ENCODE measurements around the gene PDXP.

The PDXP gene

DNA sequence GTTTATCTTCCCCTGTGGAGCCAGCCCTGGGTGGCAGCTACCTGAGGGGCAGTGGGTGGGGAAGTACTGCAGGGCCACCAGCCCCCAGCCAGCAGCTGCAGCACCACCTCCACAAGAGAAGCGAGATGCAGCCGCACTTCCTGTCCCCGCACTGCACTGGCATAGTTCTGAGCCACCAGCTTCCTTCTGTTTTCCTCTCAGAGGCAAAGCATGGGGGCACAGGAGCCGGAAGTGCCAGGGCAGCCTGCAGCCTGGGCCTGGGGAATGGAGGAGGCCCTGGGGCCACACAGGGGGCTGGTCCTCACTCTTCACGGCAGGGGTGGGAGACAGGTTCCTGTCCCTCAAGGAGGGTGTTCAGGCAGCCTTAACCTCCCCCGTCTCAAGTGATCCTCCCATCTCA is 31.0 kb upstream of the PDXP start:
- no peak for DNase-seq (ENCODE audit: extremely low read depth in 1 of 2, low read depth in 1 of 2)

GRCh38 chr22:37628830-37629229 is 29.7 kb upstream of the PDXP start:
- DNase-seq (ENCODE audit: extremely low read depth in 1 of 2, low read depth in 1 of 2), result no peak

GRCh38 chr22:37629928-37630327 is 28.6 kb upstream of the PDXP start:
- DNase-seq (ENCODE audit: extremely low read depth in 1 of 2, low read depth in 1 of 2), result no peak

GRCh38 chr22:37630839-37631435 is 27.6 kb upstream of the PDXP start:
- no peak for DNase-seq (ENCODE audit: extremely low read depth in 1 of 2, low read depth in 1 of 2)

DNA sequence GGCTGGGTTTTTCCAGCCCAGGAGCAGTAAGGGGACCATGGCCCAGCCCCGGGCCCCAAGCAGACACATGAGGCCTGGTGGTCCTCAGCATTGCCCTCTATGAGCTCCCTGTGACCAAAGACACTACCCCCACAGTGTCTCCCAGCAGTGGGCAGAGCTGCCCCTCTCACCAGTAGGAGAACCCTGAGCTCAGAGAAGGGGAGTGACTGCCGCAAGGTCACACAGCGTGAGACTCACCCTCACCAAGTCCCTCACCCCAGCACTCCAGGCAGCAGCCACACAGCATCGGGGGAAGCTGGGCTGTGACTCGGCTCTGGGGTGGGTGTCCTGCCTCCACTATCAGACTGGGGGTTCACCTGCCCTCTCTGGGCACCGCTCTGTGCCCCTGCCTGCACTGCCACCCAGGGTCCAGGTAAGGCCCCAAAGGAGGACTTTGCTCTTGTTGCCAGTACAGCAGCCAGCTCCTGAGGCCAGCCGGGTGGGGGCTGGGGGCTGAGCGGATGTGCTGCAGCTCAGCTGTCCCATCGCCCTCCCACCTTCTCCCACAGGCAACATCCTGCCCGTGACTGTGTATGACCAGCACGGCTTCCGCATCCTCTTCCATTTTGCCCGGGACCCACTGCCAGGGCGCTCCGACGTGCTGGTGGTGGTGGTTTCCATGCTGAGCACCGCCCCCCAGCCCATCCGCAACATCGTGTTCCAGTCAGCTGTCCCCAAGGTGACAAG is 26.9 kb upstream of the PDXP start:
- DNase-seq (ENCODE audit: extremely low read depth in 1 of 2, low read depth in 1 of 2), result no peak

DNA sequence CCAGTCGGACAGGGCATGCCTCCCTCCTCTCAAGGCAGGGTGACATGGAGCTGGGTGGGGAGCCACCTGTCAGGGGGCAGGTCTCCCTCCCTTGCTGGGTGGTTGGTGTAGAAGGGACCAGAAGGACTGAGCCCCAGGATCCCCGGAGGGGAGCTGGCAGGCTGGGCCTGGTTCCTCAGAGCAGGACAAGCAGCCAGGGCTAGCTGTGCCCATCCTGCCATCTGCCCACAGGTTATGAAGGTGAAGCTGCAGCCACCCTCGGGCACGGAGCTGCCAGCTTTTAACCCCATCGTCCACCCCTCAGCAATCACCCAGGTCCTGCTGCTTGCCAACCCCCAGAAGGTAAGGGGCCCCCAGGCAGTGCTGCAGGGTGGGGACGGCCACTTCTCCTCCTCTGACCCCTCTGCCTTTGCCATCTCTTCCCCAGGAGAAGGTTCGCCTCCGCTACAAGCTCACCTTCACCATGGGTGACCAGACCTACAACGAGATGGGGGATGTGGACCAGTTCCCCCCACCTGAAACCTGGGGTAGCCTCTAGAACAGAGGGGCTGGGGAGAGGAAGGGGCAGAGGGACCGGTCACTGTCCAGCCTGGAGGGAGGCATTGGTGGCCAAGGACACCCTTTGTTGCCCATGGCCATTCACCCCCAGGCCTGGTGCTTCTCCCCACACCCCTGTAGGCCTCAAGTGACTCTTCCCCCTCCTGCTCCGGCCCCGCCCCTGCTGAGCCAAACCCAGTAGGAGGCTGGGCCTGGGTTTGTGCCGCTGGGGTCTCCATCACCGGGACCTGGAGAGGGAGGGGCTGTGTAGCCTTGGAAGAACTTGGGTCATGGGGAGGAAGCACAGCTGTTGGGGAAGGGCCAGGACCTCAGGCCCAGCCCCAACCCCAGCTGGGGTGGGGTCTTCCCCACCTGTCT is 26.1 kb upstream of the PDXP start:
- no peak for DNase-seq (ENCODE audit: extremely low read depth in 1 of 2, low read depth in 1 of 2)

DNA sequence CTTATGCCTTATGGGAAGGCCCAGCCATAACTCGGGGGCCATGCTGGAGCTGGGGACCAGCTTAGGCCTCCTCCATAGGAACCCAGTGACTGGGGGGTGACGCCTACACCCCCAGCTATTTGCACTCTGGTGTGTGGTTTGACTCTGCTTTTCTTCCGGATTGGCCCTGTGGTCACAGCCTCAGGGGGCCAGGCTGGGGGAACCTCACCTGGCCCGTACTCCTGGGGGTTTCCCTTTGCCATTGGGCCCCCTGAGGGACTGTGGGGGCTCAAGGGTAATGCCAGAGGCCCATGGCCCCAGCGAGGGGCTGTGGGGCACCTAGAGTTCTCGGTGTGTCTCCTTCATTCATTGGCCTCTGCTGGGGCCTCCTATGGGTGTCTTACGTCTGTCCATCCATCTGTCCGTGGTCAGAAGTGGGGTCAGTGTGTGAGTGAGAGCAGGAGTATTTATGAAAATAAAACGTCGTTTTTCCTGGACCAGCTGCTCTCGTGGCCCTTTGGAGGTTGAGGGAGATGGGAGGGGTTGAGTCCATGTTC is 25.4 kb upstream of the PDXP start:
- DNase-seq (ENCODE audit: extremely low read depth in 1 of 2, low read depth in 1 of 2), result peak; percentile 60 to 68

DNA sequence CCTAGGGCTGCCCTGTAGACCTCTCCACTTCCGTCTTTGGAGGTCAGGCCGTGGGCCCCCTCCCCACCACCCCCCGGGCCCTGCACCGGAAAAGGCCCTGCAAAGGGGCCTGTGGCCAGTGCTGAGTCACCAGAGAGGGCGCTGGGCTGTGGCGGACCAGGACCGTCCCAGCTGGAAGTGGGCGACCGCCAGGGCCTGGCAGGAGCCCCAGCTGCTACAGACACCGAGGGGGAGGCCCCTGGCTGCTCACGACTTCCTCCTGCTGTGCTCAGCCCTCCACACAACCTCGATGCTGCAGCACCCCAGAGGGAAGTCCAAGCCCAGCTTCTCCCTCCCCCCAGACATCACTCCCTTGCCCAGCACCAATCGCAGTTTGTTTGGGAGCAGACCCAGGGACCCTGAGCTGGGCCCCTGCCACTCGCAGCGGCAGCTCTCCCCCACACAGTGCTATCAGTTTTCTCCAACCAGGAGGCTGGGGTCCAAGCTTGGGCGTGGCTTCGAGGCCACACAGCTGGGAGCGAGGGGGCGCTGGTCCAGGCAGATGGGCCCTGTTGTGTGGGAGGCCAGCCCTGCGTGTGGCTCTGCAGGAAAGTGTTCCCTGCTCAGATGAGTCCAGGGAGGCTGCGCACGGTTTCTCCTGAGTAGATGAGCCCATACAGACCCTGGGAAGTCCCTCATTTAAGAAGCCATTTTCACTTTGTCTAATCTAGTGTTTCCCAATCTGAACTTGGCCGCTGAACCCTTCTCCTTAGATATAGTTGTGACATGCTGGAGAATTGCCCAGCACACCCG is 24.7 kb upstream of the PDXP start:
- peak; percentile 68 to 69 for DNase-seq (ENCODE audit: extremely low read depth in 1 of 2, low read depth in 1 of 2)

GRCh38 chr22:37634417-37634924 is 24.1 kb upstream of the PDXP start:
- no peak for DNase-seq (ENCODE audit: extremely low read depth in 1 of 2, low read depth in 1 of 2)

- no peak for DNase-seq (ENCODE audit: extremely low read depth in 1 of 2, low read depth in 1 of 2)
Observed at GRCh38 chr22:37635157-37635556, 23.4 kb upstream of the PDXP start.

GRCh38 chr22:37636186-37636948 is 22.2 kb upstream of the PDXP start:
- DNase-seq (ENCODE audit: extremely low read depth in 1 of 2, low read depth in 1 of 2), result no peak

DNA sequence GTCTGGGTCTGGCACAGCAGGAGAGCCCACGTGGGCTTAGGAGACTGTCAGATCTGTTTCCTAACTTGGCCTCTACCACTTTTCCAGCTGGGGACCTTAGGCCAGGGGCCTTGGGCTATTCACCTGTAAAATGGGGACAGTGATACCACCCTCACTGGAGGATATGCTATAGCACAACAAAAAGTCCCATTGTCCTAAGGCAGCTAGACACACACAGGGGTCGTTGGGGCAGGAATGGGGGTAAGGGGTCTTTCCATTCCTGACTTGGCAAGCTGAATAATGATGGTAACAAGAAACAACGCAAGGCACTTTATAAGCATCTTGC is 21.6 kb upstream of the PDXP start:
- no peak for DNase-seq (ENCODE audit: extremely low read depth in 1 of 2, low read depth in 1 of 2)

- no peak for DNase-seq (ENCODE audit: extremely low read depth in 1 of 2, low read depth in 1 of 2)
Observed at GRCh38 chr22:37638391-37639069, 20.0 kb upstream of the PDXP start.

GRCh38 chr22:37639070-37639760 is 19.3 kb upstream of the PDXP start, which contains the start of gene SH3BP1:
TSS of gene SH3BP1 (plus strand) at chr22:37639669. CDS start at chr22:37639788, 119 bp downstream.
- DNase-seq (ENCODE audit: extremely low read depth in 1 of 2, low read depth in 1 of 2), result no peak

- no peak for DNase-seq (ENCODE audit: extremely low read depth in 1 of 2, low read depth in 1 of 2)
Observed at GRCh38 chr22:37639771-37640590, 18.5 kb upstream of the PDXP start.

DNA sequence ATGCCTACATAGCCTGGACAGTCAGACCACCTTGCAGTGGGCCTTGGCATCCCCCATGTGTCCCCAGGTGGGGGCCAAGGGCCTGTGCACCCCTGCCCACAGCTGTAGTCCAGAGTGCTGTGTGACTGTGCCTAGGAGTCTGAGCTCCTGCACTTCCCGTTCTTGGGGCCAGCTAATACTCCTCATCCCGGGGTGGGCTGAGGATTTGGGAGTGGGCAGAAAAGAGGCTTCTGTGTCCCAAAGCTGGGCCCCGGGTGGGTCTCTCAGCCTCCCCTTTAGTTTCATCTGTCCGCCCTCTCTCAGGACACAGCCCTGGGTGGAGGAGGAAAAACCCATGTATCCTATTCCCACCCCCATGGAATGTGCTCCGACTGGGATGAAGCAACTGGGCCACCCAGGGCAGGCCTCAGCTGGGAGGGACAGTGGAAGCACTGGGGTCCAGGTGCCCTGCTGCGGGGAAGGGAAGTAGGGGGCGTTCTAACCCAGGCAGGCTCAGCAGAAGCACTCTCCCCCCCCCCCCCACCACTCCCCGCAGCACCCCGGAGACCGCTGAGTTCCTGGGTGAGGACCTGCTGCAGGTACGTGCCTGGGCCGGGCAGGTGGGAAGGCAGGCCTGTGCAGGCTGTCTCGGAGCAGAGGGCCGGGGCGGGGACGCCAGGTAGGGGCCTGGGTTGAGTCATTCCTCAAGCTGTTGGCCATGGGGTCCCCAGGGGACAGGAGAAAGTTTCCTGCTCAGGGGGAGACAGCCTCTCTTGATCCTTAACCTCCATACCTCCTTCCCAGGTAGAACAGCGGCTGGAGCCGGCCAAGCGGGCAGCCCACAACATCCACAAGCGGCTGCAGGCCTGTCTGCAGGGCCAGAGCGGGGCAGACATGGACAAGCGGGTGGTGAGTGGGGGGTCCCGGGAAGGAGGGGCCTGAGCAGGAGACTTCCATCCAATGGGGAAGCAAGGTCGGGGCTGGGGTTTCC is 17.6 kb upstream of the PDXP start:
- DNase-seq (ENCODE audit: extremely low read depth in 1 of 2, low read depth in 1 of 2), result no peak

GRCh38 chr22:37641561-37641949 is 17.0 kb upstream of the PDXP start:
- no peak for DNase-seq (ENCODE audit: extremely low read depth in 1 of 2, low read depth in 1 of 2)

All from stimulated activated CD8-positive, alpha-beta memory T cell treated with anti-CD3 and anti-CD28 coated beads, Interleukin-7, amount 100 ng/mL, for 48 hours (primary cell).